Neutrophil (primary cell): ENCODE data around the gene TCF4.

Experiments used
- H3K27ac ChIP-seq: fragments of 200-600 bp; sonication (generic); 2 replicates; pipeline ENCODE4 v1.5.1; 2016; ENCODE audit warnings: mild to moderate bottlenecking, moderate library complexity
- H3K27me3 ChIP-seq: fragments of 200-600 bp; sonication (generic); 2 replicates; pipeline ENCODE4 v1.6.0; 2016; ENCODE audit warnings: mild to moderate bottlenecking
- H3K36me3 ChIP-seq: fragments of 200-600 bp; sonication (generic); 2 replicates; pipeline ENCODE4 v1.5.1; 2017
- H3K4me1 ChIP-seq, 2 experiments: fragments of 200-600 bp in 1 of 2; sonication (generic) in 1 of 2; 1 replicate in 1 of 2; 2 replicates in 1 of 2; pipeline versions ENCODE4 v1.5.1 to v1.6.1; 2013 to 2016; ENCODE audit warnings: low read depth in 1 of 2, low read length in 1 of 2, mild to moderate bottlenecking in 1 of 2, moderate library complexity in 1 of 2; ENCODE audit not compliant: control insufficient read depth in 1 of 2, insufficient read depth in 1 of 2
- H3K4me3 ChIP-seq, 2 experiments: fragments of 200-600 bp in 1 of 2; sonication (generic) in 1 of 2; 1 replicate in 1 of 2; 2 replicates in 1 of 2; pipeline ENCODE4 v1.5.1; 2013 to 2016; ENCODE audit warnings: low read depth in 1 of 2, low read length in 1 of 2, mild to moderate bottlenecking in 1 of 2, moderate library complexity in 1 of 2
- H3K9me3 ChIP-seq: fragments of 200-600 bp; sonication (generic); 2 replicates; pipeline ENCODE4 v1.5.1; 2016
- TF ChIP-seq, protein P1 (sequence below): fragments of 200-600 bp; sonication (generic); IDR thresholded peaks from 2 replicates; pipeline ENCODE4 v1.5.1; 2016; ENCODE audit warnings: antibody characterized with exemption

The TCF4 gene

DNA sequence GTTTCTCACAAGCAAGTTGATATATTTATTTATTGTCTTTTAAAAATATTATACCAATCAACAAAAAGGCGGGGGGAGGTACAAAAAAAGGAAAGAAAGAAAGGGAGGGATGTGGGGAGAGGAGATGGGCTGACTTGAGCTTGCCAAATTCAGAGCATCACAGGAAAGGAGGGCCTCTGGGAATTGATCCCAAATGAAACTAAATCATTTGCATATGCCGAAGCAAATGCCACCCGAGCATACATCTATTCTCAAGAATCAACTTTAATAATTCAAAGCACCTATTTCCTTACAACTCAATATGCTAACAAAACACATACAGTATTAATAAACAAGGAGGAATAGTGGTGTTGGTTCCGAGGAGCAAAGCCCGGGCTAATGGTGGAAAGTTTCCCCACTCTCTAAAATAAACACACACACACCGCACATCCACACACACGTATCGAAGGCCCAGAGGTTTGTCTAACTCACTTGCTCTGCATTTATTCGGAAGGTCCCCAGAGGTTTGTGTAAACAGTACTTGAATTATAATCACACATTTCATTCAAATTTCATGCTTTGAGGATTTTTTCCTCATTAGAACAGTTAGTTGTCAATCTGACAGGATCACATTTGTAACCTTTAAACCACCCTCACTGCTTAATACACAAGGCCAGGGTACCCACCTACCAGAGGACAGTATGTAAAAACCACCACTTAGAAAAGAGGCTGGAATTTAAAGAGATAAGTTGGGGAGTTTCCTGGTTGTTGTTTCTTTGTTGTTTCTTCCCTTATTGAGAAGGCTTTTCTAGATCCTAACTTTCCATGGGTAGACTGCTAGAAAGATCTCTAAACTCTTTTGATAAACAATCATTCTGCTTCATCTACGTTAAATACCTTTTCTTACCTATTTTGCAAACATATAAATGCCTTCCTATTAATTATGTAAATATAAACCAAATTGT lies 264.7 kb downstream of the TCF4 start:
- no peaks in the 10 kb centered on the region for H3K36me3 ChIP-seq
- H3K9me3 ChIP-seq: no peaks in the 10 kb centered on the region
- peak overlapping the region in 1 of 2 experiments; percentile 63 for H3K4me3 ChIP-seq
- H3K4me1 ChIP-seq: peaks cover 19 to 24% of the 10 kb centered on the region in 2 experiments
- no peak overlapping the region for H3K27ac ChIP-seq
- H3K27me3 ChIP-seq: peaks cover 56% of the 10 kb centered on the region
- TF ChIP-seq, protein P1, sequence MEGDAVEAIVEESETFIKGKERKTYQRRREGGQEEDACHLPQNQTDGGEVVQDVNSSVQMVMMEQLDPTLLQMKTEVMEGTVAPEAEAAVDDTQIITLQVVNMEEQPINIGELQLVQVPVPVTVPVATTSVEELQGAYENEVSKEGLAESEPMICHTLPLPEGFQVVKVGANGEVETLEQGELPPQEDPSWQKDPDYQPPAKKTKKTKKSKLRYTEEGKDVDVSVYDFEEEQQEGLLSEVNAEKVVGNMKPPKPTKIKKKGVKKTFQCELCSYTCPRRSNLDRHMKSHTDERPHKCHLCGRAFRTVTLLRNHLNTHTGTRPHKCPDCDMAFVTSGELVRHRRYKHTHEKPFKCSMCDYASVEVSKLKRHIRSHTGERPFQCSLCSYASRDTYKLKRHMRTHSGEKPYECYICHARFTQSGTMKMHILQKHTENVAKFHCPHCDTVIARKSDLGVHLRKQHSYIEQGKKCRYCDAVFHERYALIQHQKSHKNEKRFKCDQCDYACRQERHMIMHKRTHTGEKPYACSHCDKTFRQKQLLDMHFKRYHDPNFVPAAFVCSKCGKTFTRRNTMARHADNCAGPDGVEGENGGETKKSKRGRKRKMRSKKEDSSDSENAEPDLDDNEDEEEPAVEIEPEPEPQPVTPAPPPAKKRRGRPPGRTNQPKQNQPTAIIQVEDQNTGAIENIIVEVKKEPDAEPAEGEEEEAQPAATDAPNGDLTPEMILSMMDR: no peak

DNA sequence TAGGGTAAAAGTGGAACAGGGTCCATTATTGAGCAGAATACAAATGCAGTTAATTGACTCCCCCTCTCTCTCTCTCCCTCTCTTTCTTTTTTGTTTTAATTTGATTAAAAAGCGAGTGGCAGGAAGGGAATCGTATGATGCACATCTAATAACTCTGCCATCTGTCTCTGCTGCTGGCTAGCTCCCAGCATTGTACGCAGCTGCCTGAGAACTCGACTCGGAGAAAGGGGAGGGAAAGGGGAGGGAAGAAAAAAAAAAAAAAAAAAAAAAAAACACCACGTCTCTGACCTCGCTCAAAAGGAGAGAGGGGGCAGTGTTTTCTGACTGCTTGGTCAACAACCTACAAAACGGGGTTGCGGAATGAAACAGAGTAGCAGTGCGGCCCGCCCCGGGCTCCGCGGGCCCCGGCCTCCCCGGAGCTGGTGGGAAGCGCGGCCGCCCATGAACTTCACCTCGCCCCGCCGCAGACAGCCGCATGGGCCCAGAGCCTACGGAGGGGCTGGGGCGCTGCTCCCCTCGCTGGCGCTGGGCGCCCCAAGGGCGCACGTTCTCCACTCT lies 265.7 kb downstream of the TCF4 start:
- peaks cover 12 to 15% of the 10 kb centered on the region in 2 experiments for H3K4me1 ChIP-seq
- TF ChIP-seq, protein P1: no peak
- H3K36me3 ChIP-seq: no peaks in the 10 kb centered on the region
- H3K27ac ChIP-seq: peak overlapping the region; percentile 50
- H3K27me3 ChIP-seq: peaks cover 56% of the 10 kb centered on the region
- peak overlapping the region; percentile 61 to 63 for H3K4me3 ChIP-seq
- H3K9me3 ChIP-seq: no peaks in the 10 kb centered on the region

DNA sequence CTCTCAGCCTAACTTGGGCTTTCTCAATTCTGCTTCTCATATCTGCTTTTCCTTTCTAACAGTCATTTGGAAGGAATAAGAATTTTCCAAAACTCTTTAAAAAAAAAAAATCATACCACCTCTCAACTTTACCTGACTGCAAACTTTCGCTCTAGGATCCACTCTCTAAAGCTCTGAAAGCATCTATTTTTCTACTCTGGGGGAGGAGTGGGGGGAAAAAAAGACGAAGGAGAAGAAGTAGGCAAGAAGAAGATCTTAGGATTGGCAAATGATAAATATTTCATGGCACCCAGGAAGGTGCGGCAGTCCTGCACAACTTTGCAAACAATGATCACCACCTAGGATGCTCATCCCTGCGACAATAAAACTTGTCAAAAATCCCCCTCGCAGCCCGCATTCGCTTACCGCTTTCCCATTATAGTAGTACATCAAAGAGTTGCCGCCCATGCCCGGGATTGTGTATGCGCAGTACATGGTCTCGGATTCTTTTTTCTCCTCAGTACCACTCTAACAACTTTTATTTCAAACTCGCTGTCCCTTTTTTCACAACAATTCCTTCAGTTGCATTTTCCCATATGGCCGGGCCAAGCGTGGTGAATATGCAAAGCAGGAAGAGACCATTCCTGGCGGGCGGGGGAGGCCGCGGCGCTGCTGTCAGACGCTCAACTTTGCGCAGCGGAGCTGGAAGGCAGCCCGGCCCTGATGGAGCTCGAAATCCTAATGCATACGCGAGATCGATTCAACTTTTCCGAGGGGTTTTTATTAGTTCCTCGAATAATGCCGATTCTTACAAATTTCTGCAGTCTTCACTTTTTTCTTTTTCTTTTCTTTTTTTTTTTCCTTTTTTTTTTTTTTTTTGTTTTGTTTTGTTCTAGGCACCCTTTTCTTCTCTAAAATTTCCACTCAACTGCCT lies 266.5 kb downstream of the TCF4 start:
- H3K36me3 ChIP-seq: no peaks in the 10 kb centered on the region
- no peaks in the 10 kb centered on the region for H3K9me3 ChIP-seq
- H3K27ac ChIP-seq: peak overlapping the region; percentile 28
- peaks cover 56% of the 10 kb centered on the region for H3K27me3 ChIP-seq
- TF ChIP-seq, protein P1: no peak
- H3K4me3 ChIP-seq: peak overlapping the region; percentile 61 to 63
- H3K4me1 ChIP-seq: peaks cover 12 to 15% of the 10 kb centered on the region in 2 experiments

DNA sequence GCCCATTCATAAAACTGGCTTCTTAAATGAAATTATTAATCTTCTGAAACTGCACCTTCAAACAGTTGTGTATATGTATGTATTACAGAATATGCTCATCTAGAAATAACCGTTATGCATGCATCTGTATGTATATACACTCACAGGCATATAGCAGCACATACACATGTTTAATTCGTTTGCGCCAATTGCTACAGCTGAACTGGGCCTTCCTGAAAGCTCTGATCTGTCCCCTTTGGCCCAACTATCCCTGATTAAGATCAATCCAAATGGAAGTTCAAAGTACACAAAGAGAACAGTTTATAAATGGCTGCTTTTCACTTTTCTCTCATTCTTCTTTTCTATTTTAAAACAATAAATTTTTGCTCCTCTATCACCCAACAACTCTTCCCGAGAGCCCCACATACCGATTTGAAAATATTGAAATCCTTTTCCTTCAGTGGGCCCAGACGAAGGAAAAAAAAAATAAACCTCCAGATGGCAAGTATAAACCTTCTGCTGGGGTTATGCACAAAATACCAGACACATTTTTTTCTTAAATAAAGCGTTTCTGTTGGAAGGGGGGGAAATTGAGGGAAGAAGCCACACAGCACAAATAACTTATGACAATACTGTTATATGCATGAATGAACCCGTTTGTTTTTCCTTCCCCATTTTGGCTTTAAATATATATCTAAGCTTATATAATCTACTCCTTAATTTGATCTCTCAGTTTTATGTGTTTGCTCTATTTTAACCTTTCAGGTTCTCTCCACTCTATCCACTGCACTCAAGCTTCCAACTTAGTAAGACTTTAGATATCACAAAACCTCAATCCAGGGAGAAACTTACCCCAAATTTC lies 267.3 kb downstream of the TCF4 start:
- Histone ChIP-seq H3K4me1 (peaks cover 12 to 15% of the 10 kb centered on the region in 2 experiments), H3K27ac (no peak overlapping the region), H3K4me3 (peak overlapping the region in 1 of 2 experiments; percentile 61)

More for the DNA sequence above, 267.3 kb downstream of the TCF4 start:
- H3K36me3 ChIP-seq: no peaks in the 10 kb centered on the region
- no peaks in the 10 kb centered on the region for H3K9me3 ChIP-seq
- H3K27me3 ChIP-seq: peaks cover 56% of the 10 kb centered on the region
- TF ChIP-seq, protein P1: no peak
